ENCODE measurements around the gene ARHGEF38.

Gene ARHGEF38

DNA sequence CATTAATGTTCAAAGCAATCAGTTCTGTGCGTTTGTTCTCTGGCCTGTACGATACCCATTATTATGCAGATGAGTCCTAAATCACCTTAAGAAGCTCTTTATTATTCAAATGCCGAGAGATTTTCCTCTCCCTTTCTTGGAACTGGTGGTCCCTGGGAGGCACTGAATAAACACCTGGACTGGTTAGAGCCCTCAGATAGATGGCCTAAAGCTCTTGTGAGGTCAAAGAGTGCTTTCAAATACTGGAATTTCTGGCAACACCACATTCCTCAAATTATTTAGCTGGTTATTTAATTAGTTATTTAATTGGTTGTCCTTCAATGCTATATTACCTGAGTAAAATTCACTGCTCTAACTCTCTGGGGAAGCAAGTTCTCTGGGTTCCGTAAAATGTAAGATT, 3.0 kb downstream of the ARHGEF38 start:
- in situ Hi-C loops (cut with HindIII; ENCODE audit: low pct_ligation_motif_present, low pct_unique_long_range_greater_than_20kb, low sequenced_read_pairs): no loop called here
- DNase-seq: no peak

DNA sequence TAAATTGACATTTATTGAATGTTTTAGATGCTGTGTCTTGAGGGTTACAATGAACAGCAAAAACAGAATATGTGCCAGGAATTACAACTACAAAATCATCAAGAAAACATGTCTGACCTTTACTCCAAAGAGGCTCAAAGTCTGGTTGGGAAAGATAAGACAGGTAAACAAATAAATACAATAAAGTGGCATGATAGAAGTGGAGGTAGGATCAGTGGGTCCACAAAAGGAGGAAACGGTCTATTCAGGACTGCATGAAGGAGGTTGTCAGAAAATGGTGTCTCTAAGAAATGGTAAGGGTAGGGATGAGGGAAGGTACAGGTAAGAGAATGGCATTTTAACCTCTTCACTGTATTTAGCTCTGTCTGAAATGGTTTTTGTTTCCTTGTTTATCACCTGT, 3.8 kb downstream of the ARHGEF38 start:
- in situ Hi-C loops (cut with HindIII; ENCODE audit: low pct_ligation_motif_present, low pct_unique_long_range_greater_than_20kb, low sequenced_read_pairs): no loop called here
- DNase-seq: no peak

DNA sequence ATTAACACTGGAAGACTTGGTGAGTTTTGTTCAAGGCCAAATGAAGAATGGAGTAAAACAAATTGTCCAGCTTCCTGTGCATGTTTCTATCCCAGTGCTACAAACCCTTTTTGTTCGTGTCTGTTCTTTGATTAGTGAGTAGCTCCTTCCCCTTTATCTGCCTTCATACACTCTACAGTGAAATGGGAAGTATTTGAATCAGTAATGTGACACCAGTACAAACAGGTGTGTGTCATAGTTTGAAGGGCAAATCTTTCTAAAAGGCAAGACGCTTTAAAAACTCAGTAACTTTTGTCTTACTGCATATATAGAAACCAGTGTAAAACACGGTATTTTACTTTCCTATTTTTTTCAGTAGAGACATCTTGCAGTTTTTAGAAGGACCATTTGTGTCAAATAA, 5.9 kb downstream of the ARHGEF38 start:
- in situ Hi-C loops (cut with HindIII; ENCODE audit: low pct_ligation_motif_present, low pct_unique_long_range_greater_than_20kb, low sequenced_read_pairs): no loop called here
- DNase-seq: no peak

DNA sequence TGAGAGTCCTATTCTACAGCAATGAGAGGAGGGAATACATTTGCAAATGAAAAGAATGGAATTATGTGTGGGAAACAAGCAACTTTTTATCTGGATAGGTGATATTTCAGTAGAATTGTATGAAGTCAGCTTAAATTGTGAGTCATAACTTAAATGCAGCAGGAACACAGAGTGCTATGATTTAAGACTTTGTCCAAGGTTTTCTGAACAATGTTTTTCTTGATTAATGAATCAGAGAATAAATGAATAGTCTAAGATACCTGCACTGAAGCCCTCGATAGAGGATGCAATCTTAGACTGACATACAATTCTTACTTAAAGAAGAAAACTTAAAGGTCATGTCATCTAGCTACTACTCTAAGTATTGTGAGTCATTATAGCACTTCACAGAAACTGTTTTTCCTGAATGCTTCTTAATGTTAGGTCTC, 8.0 kb downstream of the ARHGEF38 start:
- in situ Hi-C loops (cut with HindIII; ENCODE audit: low pct_ligation_motif_present, low pct_unique_long_range_greater_than_20kb, low sequenced_read_pairs): no loop called here
- DNase-seq: peak; percentile 18

DNA sequence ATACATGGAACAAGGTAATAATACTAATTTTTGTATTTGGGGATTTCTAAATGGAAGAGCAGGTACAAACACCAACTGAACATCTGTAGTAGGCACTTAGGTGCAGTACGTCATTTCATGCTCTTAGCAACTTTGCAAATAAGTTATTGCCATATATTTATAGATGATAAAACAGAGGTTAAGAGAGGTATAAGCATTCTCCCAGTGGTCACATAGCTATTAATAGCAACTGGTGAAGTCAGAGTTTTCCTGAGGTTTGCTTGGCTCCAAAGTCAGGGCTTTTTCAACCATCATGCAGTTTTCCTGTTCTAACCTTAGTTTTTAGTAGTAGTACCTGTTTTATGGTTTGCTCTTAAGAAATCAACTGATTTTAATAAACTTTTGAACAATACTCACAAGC, 10.9 kb downstream of the ARHGEF38 start:
- in situ Hi-C loops (cut with HindIII; ENCODE audit: low pct_ligation_motif_present, low pct_unique_long_range_greater_than_20kb, low sequenced_read_pairs): no loop called here
- no peak for DNase-seq

DNA sequence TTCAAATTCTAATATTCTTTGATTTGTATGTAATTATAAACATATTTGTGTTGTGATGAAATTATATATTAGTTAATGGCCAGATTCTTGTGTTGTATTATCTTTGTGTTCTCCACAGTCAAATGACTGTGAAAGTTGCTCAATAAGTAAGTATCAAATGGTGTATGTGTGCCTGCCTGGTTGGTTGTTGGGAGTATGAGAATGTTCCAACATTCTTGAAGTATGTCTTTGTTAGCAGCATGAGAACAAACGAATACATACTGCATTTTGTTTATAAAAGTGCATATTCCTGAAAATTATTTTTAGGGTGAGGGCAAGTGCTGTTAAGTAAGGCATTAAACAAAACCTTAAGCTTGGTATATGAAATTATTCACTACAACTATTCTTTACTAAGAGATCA, 16.2 kb downstream of the ARHGEF38 start:
- no peak for DNase-seq
- in situ Hi-C loops (cut with HindIII; ENCODE audit: low pct_ligation_motif_present, low pct_unique_long_range_greater_than_20kb, low sequenced_read_pairs): no loop called here

DNA sequence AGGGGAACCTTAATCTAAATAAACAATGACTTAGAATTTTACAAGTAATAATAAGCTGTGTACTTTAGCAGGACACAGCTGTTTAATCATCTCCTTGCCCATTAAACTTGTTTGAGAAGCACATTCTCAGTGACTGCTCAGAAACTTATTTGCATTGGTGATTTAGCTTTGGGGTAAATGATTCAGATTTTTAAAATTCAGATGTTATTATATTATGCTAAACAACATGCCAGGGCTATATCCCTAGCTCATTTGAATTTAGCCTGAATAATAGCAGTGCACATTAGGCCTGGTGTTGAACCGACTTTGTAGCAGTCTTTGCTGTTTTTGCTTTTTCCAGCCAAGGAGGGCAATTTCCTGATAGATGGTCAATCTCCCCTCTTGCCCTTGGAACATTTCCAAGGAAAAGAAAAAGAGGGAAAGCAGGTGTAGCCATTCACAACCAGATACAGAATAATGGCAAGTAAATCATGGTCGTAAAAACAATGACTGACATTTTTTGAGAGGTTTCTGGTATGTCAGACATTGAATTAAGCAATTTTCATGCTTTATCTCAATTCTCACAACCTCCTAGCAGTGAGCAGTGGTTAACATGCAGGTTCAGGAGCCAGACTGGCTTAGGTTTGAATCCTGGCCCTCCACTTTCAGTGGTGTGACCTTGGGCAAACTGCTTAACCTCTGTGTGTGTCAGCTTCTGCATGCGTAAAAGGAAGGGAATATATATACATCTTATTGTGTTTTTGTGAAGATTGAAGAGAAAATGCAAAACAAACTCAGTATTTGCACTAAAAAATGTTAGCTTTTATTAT, 16.8 kb downstream of the ARHGEF38 start:
- no peak for DNase-seq
- in situ Hi-C loops (cut with HindIII; ENCODE audit: low pct_ligation_motif_present, low pct_unique_long_range_greater_than_20kb, low sequenced_read_pairs): no loop called here

DNA sequence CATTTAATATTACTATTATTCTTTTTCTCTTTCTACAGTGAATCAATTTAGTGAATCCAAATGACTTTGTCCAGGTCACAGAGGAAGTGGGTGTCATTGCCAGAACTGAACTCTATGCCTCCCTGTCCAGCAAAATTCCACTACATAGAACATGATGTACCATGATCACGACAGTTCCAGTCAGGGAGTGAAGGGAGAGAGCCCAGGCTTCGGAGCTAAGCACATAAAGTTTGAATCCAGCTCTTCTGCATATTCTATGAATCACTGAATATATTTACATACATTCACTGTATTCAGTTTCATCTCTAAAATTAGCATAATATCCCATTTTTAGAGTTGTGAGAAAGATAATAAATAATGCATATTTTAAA, 17.4 kb downstream of the ARHGEF38 start:
- DNase-seq: no peak
- in situ Hi-C loops (cut with HindIII; ENCODE audit: low pct_ligation_motif_present, low pct_unique_long_range_greater_than_20kb, low sequenced_read_pairs): no loop called here

DNA sequence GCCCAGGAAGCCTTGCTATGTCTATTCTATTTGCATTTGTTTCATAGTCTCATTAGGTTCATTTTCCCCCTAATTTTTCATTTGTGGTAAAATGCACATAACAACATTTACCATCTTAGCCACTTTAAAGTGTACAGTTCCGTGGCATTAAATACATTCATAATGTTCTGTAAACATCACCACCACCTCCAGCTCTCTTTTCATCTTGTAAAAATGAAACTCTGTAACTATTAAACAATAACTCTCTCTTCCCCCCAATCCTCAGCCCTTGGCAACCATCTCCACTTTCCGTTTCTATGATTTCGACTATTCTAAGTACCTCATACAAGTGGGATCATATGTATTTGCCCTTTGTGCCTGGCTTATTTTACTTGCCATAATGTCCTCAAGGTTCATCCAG, 19.9 kb downstream of the ARHGEF38 start:
- DNase-seq: no peak
- in situ Hi-C loops (cut with HindIII; ENCODE audit: low pct_ligation_motif_present, low pct_unique_long_range_greater_than_20kb, low sequenced_read_pairs): no loop called here

DNA sequence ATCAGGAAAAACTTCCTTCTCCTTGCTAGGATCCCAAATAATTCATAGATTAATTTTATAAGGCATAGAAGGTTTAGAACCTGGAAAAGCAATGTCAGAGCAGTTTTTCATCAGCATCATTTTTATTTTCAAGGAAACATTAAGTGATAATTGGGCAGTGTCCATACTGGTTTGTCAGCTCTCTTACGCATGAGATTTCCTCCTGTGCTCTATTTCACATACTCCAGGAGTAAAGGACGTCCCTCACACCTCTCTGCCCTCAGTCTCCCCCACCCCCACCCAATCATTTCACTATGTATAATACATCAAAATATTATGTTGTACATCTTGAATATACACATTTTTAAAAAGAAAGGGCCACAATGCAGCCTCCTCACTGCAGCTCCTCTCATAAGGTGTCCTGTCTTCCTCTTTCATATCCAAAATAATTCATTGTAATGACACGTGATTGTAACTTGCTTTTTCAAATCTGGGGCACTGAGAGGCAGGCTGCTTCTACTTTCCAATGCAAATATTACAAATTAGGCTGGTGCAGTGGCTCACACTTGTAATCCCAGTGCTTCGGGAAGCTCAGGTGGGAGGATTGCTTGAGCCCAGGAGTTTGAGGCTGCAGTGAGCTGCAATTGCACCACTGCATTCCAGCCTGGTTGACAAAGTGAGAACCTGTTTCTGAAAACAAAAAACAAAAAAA, 34.4 kb downstream of the ARHGEF38 start:
- in situ Hi-C loops (cut with HindIII; ENCODE audit: low pct_ligation_motif_present, low pct_unique_long_range_greater_than_20kb, low sequenced_read_pairs): no loop called here
- no peak for DNase-seq

DNA sequence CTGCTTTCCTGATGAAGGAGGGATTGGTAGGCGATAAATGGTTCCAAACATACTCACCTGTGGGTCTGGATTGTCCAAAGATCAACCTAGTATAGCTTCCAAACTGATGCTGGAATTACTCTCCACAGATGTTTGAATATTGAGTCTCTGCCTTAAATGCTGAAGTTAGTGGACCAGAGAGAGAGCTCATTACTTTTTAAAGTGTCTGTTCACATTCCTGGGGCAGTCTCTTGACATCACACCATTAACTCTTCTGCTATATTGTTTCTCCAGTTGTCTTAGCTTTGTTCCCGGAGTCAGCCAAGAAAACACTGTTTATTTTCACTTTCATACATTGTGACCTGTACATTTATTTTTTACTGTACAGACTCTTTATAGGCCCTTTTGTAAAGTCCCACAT, 35.4 kb downstream of the ARHGEF38 start:
- in situ Hi-C loops (cut with HindIII; ENCODE audit: low pct_ligation_motif_present, low pct_unique_long_range_greater_than_20kb, low sequenced_read_pairs): no loop called here
- DNase-seq: no peak

DNA sequence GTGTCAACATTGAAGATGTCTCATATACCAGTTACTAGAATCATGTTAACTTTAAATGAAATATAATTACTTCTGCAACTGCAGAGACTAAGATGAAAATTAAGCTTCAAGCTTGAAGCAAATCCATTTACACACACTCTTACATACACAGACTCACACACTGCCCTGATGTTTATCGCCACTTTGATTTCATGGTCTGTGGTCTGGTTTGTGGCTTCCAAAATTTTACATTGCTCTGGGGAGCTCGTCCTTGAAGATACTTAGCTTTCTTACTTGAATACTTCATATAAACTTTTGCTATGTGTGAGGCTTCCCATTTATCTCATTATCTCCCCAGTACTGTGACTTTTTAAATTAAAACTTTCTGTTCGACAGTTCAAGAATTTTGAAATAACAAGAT, 35.8 kb downstream of the ARHGEF38 start:
- no peak for DNase-seq
- in situ Hi-C loops (cut with HindIII; ENCODE audit: low pct_ligation_motif_present, low pct_unique_long_range_greater_than_20kb, low sequenced_read_pairs): no loop called here

DNA sequence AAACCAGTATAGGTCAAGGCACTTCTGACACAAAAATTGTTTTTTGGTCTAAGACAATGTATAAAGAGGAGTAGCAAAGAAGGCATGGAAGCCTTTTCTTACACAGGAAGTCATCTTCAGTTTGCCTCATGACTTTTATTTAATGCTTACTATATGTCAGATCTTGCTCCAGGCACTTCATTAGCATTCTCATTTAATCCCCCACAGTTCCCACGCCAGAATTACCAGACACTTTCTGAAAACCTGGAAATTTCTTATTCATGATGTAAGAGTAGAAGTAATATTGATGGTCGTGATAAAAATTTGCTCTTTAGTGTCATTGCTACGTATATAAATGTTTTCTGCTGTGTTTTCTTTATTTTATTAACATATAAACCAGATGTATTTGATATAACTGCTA, 39.2 kb downstream of the ARHGEF38 start:
- in situ Hi-C loops (cut with HindIII; ENCODE audit: low pct_ligation_motif_present, low pct_unique_long_range_greater_than_20kb, low sequenced_read_pairs): no loop called here

DNA sequence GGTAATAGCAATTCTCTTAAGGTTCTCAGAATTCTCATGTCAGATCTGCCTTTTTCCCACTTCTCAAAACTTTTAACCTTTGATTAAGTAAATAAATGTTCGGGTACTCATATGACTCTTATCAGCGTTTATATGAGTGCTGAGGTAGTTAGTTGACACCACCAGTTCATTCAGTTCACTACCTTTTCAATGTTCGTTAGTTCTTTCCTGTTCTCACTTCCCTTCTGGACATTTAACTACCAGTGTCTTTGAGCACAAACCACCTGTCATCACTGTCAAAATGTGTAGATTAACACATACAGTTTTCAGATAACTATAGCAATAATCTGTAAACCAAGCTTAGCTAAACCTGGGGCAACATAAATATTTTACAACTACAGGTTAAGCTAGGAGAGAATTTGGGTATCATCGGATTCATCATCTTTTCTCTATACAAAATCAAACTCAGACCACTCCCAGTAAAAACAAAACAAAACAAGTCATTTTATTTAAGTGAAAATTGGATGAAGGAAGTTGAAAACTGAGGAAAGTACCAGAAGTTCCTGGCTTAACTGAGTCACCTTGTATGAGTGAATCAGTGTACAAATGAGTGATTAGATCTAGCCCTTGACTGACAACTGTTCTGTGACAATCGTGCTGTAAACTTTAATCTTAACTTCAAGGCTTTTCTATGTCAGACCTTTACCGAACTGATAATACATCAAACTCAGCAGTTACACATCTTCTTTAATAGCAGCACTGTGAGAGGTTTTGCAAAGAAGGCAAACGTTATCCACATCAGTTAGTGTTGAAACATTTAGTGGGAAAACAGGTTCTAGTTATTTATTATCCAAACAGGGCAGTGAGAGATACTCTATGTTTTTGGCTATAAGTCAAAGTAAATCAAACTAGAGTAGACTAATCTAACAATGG, 41.9 kb downstream of the ARHGEF38 start:
- no peak for DNase-seq
- in situ Hi-C loops (cut with HindIII; ENCODE audit: low pct_ligation_motif_present, low pct_unique_long_range_greater_than_20kb, low sequenced_read_pairs): no loop called here

More for the DNA sequence above, 39.2 kb downstream of the ARHGEF38 start:
- DNase-seq: no peak

DNA sequence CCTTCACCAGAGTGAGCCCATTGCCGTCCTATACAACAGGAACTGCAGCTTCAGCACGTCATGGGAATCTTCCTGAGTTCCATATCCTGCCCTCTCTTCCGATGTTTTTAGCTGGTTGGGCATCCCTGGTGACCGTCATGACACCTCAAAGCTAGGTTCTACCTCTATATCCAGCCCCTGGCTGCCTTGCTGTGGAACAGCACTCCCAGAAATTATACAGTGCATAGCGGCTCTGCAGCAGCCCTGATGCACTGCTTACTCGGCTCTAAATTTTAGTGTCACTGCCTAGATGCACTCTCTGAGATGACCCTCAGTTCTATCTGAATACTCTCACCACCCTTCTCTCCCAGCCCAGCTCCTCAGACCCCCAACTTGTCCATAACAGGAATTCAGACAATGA, 44.3 kb downstream of the ARHGEF38 start:
- in situ Hi-C loops (cut with HindIII; ENCODE audit: low pct_ligation_motif_present, low pct_unique_long_range_greater_than_20kb, low sequenced_read_pairs): no loop called here
- DNase-seq: no peak

DNA sequence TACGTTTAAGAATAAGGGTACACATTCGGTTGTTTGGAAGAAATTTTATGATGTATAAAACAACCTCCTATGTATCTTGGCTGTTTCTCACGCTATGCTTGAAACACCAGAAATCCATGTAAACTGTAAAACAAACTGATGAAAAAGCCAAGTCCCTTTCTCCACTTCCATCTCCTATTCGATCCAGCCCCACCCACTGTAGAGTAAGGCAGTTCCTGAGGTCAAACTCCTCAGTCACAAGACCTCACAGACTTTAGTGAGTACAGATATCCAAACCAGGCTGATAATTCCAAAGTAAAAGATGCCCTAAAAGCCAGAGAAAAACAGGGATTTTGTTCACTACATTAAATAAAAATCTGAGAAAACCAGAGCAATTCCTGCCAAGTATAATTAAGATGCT, 45.6 kb downstream of the ARHGEF38 start:
- no peak for DNase-seq
- in situ Hi-C loops (cut with HindIII; ENCODE audit: low pct_ligation_motif_present, low pct_unique_long_range_greater_than_20kb, low sequenced_read_pairs): no loop called here

DNA sequence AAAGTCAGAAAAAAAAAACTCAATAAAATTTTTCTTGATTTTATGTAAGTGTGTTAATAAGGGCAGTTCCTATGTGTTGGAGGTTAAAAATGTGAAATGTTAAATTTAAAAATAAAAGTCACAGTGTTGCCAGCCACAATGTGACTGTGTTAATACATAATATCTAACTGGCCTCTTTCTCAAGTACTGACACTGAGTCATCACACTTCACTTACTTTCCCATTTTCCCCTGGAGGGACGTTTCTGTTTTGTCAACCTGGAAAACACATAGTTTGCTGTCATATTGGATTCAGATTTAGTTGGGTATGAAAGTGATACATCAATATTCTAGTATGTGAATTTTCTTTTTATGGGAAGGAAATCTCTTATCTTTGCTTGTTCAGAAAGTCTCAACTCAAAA, 46.4 kb downstream of the ARHGEF38 start:
- peak; percentile 34 for DNase-seq

DNA sequence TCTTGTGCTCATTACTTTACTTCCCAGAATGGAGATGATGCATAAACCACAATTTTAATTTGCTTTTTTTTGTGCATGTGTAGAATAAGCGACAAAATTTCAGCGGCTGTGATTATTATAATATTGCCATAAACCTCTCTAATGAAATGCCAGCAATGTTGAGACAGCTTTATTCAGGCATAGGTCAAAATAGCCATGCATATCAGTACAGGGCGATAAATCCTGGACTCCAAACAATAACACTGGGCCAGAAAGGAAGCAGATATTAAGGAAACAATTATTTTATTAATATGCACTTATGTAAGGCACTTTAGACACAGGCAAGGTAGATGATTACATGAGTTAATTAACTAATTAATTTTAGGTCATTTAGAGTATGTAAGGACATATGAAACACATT, 47.1 kb downstream of the ARHGEF38 start:
- DNase-seq: no peak
- in situ Hi-C loops (cut with HindIII; ENCODE audit: low pct_ligation_motif_present, low pct_unique_long_range_greater_than_20kb, low sequenced_read_pairs): no loop called here

More for the DNA sequence above, 46.4 kb downstream of the ARHGEF38 start:
- in situ Hi-C loops (cut with HindIII; ENCODE audit: low pct_ligation_motif_present, low pct_unique_long_range_greater_than_20kb, low sequenced_read_pairs): no loop called here

DNA sequence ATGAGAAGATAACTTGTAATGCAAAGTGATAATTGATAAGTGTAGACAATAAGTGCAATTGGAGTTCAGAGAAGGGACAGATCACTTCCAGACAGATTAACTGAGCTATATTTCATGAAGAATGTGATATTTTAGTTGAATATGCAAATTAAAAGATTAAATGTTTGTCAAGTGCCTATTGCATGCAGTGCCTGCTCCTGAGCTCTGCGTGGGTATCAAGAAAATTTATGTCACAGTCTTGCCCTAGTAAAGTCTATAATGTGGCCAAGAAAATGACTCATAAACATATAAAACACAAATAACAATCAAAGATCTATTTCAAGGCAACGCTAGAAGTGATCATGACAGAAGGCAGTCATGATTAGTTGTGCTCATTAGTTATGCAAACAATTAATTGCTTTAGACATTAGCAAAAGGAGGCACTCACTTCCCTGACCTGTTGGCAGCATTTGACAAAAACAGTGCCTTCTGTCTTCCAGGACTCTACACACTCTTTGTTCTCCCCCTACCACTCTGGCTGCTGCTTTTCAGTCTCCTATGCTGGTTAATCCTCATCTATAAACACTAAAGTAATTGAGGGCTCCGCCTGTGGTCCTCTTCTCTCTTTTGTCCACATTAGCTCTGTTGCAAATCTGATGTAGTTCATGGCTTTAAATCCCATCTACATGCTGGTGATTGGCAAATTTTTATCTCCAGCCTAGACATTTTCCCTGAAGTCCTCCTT, 47.7 kb downstream of the ARHGEF38 start:
- in situ Hi-C loops (cut with HindIII; ENCODE audit: low pct_ligation_motif_present, low pct_unique_long_range_greater_than_20kb, low sequenced_read_pairs): no loop called here
- DNase-seq: no peak
